Measurements from ENCODE around the gene AIFM1. TPM values are rescaled to one million over a fixed set of nuclear protein-coding genes. Genes with fewer than 3 reads are reported as not detected.

AIFM1 gene
- polyA plus RNA-seq, 2 of the 4 experiments (the other 2 are of a cell fraction) = 90.2 to 103 TPM

DNA sequence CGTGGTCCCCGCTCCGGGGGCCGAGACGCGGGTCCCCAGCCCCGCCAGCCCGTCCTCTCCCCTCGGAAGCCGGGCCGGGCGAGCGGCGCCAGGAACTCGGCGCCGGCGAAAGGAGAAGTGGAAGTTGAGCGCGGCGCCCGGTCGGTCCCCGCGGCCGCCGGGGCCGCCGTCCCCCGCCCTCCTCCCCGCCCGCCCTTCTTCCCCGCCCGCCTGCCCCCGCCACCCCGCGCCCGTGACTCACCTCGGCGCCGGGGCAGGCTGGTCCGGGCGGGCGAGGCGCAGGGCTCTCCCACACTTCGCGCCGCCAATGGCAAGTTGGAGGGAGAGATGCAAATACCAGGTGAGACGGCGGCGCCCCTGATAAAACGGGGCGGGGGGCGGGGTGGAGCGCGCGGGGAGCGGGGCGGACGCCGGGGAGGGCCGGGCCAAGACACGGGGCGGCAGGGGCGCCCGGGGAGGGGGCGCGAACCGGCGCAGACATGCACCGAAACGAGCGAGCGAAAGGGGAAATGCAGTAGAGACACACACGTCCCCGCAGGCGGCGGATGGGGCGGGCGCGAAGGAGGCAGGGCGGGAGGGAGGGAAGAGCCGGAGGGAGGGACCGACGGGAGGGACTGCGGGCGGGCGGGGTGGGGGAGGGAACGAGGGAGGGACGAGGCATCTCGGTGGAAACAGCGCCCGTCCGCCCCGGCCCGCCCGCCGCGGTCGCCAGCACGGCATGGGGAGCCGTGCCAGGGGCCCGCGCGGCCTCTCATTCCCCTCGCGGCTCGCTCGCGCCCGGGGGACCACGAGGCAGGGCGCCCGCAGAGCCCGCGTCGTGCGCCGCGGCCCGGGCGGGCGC, 55.0 kb downstream of the AIFM1 start, which contains the start of gene ELF4 (continued):
- TF ChIP-seq EP300 (IDR thresholded peaks at IDR 0.05) (no peak), RNF2 (IDR thresholded peaks at IDR 0.05; ENCODE audit: borderline replicate concordance, low read depth) (no peak), PBX3 (IDR thresholded peaks at IDR 0.05) (no peak), JUN (IDR thresholded peaks at IDR 0.05) (peak in 1 of 2 experiments; percentile 51; a peak in 1 of 5 replicates), CHD2 (IDR thresholded peaks at IDR 0.05; ENCODE audit: low read length, partially characterized antibody) (no peak), EHF (CRISPR knock-in tag; IDR thresholded peaks at IDR 0.05) (no peak), RFX5 (IDR thresholded peaks at IDR 0.05) (no peak), HOXB5 (CRISPR knock-in tag; IDR thresholded peaks at IDR 0.05) (no peak), FOSL2 (IDR thresholded peaks at IDR 0.05) (0 out of 2 replicates have a peak, but pooled peaks have one; percentile 13), FOSL2 (CRISPR knock-in tag; IDR thresholded peaks at IDR 0.05) (no peak), ZFP36 (IDR thresholded peaks at IDR 0.05; ENCODE audit: borderline replicate concordance, partially characterized antibody) (no peak)

- H3K4me3 ChIP-seq = peak overlapping the region; percentile 98
- TF ChIP-seq HOXB13 (CRISPR knock-in tag; IDR thresholded peaks at IDR 0.05; ENCODE audit: low read depth) = no peak
- peak; percentile 38; the same call in 1 of the 2 replicates for TF ChIP-seq PHF8 (IDR thresholded peaks at IDR 0.05; ENCODE audit: borderline replicate concordance, low read depth)
- FAIRE-seq = no peak
- ChIA-PET CTCF (interaction anchor here (0.8 to 4.3 kb wide), 5 partner anchors 11 to 49 kb away, joined by 3 to 24 read pairs (median 4); no protein-coding TSS in a partner anchor), POLR2A (interaction anchor here (0.5 to 1.3 kb wide), 6 partner anchors 11 to 178 kb away, joined by 3 to 11 read pairs (median 4); partner anchors contain the start of gene AIFM1)
- ATAC-seq = peak; percentile 11 to 23; a peak in 4 of 6 replicates
- peak overlapping the region; percentile 99 for H3K4me2 ChIP-seq
- H3K9me3 ChIP-seq = no peaks in the 10 kb centered on the region
- H3K27ac ChIP-seq = peak overlapping the region; percentile 85 to 98
- DNase-seq (ENCODE audit: low read depth in 1 of 2, low spot score in 1 of 2) = peak in 1 of 2 experiments; percentile 17
- H3K4me1 ChIP-seq = peaks cover 45% of the 10 kb centered on the region
- WGBS (ENCODE audit: missing lambda C conversion rate) = 2% methylated on average over 33 of the region's 81 CpGs
These were observed 55.9 kb downstream of the AIFM1 start for GRCh38 chrX:130109429-130110378.

DNA sequence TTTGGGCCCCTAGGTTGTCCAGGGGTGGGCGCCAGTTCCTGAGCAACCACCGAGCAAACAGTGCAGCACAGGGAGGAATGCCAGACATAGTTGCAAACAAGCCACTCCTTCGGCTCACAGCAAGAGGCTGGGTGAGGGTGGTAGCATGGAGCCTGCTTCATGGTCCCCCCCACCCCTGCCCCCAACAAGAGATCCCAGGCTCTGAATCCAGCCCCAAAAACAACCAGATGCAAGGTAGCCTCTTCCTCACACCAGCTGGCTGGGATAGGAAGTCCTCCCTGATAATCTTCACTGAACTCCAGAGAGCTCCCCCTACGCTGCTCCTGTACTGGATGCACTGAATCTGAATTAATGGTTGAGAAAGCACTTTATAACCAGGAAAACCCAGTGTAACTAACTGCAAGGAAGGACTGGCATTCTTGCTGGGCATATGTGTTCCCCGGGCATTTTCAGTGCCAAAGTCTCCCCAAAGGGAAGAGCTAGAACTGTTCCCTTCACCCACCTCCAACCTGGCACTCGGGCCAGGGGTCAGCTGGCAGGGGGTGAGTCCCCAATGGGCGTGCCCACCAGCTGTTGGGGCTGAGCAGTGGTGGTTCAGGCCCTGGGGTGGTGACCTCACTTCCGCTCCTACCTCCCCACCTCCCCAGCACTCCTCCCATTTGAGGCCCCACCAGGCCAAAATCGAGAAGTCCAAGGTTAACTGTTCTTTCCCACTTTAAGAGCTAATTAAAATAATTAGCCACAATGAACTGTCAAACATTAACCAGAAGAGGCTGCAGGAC, 56.8 kb downstream of the AIFM1 start:
- H3K4me3 ChIP-seq = peak overlapping the region; percentile 98
- FAIRE-seq = peak; percentile 86
- ATAC-seq = peak; percentile 62 to 85
- H3K4me2 ChIP-seq = peak overlapping the region; percentile 99
- peak; percentile 74 to 76 for DNase-seq (ENCODE audit: low read depth in 1 of 2, low spot score in 1 of 2)
- H3K27ac ChIP-seq = peak overlapping the region; percentile 85 to 98
- ChIA-PET POLR2A (interaction anchor here (0.5 to 1.2 kb wide), 6 partner anchors 12 to 1928 kb away, joined by 3 to 11 read pairs (median 4); partner anchors contain the start of gene AIFM1), CTCF (interaction anchor here (0.8 to 4.3 kb wide), 5 partner anchors 12 to 87 kb away, joined by 3 to 24 read pairs (median 4); no protein-coding TSS in a partner anchor)
- WGBS (ENCODE audit: missing lambda C conversion rate) = 2% methylated on average over 8 of the region's 9 CpGs
- no peaks in the 10 kb centered on the region for H3K9me3 ChIP-seq
- peaks cover 40% of the 10 kb centered on the region for H3K4me1 ChIP-seq
- TF ChIP-seq NPAS2 (CRISPR knock-in tag; IDR thresholded peaks at IDR 0.05; ENCODE audit: borderline replicate concordance) (no peak), JUNB (IDR thresholded peaks at IDR 0.05) (no peak), USF2 (IDR thresholded peaks at IDR 0.05) (no peak), PBX3 (IDR thresholded peaks at IDR 0.05) (peak; percentile 69; the same call in 1 of the 2 replicates), SREBF2 (IDR thresholded peaks at IDR 0.05) (no peak), CHD2 (IDR thresholded peaks at IDR 0.05; ENCODE audit: low read length, partially characterized antibody) (no peak), HDAC2 (IDR thresholded peaks at IDR 0.05) (no peak), KDM1A (IDR thresholded peaks at IDR 0.05; ENCODE audit: low read depth) (no peak)
- TF ChIP-seq, protein P1, sequence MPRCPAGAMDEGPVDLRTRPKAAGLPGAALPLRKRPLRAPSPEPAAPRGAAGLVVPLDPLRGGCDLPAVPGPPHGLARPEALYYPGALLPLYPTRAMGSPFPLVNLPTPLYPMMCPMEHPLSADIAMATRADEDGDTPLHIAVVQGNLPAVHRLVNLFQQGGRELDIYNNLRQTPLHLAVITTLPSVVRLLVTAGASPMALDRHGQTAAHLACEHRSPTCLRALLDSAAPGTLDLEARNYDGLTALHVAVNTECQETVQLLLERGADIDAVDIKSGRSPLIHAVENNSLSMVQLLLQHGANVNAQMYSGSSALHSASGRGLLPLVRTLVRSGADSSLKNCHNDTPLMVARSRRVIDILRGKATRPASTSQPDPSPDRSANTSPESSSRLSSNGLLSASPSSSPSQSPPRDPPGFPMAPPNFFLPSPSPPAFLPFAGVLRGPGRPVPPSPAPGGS (IDR thresholded peaks at IDR 0.05) = no peak
- TF ChIP-seq, protein P2, sequence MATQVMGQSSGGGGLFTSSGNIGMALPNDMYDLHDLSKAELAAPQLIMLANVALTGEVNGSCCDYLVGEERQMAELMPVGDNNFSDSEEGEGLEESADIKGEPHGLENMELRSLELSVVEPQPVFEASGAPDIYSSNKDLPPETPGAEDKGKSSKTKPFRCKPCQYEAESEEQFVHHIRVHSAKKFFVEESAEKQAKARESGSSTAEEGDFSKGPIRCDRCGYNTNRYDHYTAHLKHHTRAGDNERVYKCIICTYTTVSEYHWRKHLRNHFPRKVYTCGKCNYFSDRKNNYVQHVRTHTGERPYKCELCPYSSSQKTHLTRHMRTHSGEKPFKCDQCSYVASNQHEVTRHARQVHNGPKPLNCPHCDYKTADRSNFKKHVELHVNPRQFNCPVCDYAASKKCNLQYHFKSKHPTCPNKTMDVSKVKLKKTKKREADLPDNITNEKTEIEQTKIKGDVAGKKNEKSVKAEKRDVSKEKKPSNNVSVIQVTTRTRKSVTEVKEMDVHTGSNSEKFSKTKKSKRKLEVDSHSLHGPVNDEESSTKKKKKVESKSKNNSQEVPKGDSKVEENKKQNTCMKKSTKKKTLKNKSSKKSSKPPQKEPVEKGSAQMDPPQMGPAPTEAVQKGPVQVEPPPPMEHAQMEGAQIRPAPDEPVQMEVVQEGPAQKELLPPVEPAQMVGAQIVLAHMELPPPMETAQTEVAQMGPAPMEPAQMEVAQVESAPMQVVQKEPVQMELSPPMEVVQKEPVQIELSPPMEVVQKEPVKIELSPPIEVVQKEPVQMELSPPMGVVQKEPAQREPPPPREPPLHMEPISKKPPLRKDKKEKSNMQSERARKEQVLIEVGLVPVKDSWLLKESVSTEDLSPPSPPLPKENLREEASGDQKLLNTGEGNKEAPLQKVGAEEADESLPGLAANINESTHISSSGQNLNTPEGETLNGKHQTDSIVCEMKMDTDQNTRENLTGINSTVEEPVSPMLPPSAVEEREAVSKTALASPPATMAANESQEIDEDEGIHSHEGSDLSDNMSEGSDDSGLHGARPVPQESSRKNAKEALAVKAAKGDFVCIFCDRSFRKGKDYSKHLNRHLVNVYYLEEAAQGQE (IDR thresholded peaks at IDR 0.05) = no peak

Data from A549 (cell line).